Right atrium auricular region (tissue), 2 donors: ENCODE measurements around the gene PLCH2. TPM values are rescaled to one million over a fixed set of nuclear protein-coding genes. Genes with fewer than 3 reads are reported as not detected.
"Not testable (repeated sequence)": the region's sequence is repeated elsewhere in the genome, so short reads cannot be mapped to it uniquely, and the experiment has no call there.

Source experiments
- DNase-seq: peaks from one replicate; pipeline ENCODE4 v3.0.0-alpha.2; 2019; ENCODE audit warnings: low spot score
- H3K27ac ChIP-seq, 2 donors: fragments of 200-600 bp; sonication (generic); 1 replicate in 1 of 2; 2 replicates in 1 of 2; pipeline ENCODE4 v1.5.1; 2016 to 2019
- H3K27me3 ChIP-seq, 2 donors: fragments of 200-600 bp; sonication (generic); one replicate each; pipeline versions ENCODE4 v1.5.1 to v1.6.0; 2017 to 2019
- H3K36me3 ChIP-seq: fragments of 200-600 bp; sonication (generic); one replicate; pipeline ENCODE4 v1.5.1; 2016
- H3K4me1 ChIP-seq, 2 donors: fragments of 200-600 bp; sonication (generic); one replicate each; pipeline versions ENCODE4 v1.5.1 to v1.6.0; 2017 to 2019
- H3K4me3 ChIP-seq, 2 donors: fragments of 200-600 bp; sonication (generic); 1 replicate in 1 of 2; 2 replicates in 1 of 2; pipeline ENCODE4 v1.5.1; 2017 to 2019; ENCODE audit warnings: mild to moderate bottlenecking in 1 of 2, moderate library complexity in 1 of 2
- H3K9me3 ChIP-seq, 2 donors: fragments of 200-600 bp; sonication (generic); one replicate each; pipeline ENCODE4 v1.5.1; 2019
- CTCF ChIP-seq, 2 donors: fragments of 200-600 bp; sonication (generic); IDR thresholded peaks; one replicate each; pipeline ENCODE4 v1.5.1; 2019; ENCODE audit warnings: antibody characterized with exemption in 2 of 2
- total RNA-seq, 2 donors: library from RNA; depleted of rRNA; stranded (reverse); fragments of >200 nt; gene quantifications; one replicate each; pipeline ENCODE4 v1.1.0, GENCODE V29; 2016

The PLCH2 gene
- total RNA-seq, 2 donors from 2014 or later, result 0.12 TPM; not detected in 1

- H3K27me3 ChIP-seq, result peaks cover 0 to under 1% of the 10 kb centered on the region in 2 donors
These were observed 17.4 kb upstream of the PLCH2 start for GRCh38 chr1:2458687-2459086.

GRCh38 chr1:2459102-2459753, 16.9 kb upstream of the PLCH2 start:
- not testable (repeated sequence) for H3K4me1 ChIP-seq, DNase-seq, H3K27ac ChIP-seq, H3K36me3 ChIP-seq, H3K27me3 ChIP-seq, H3K4me3 ChIP-seq, H3K9me3 ChIP-seq

More at GRCh38 chr1:2458687-2459086, 17.4 kb upstream of the PLCH2 start:
- Histone ChIP-seq H3K9me3 (no peaks in the 10 kb centered on the region), H3K4me1 (peaks cover 0 to 10% of the 10 kb centered on the region in 2 donors), H3K36me3 (no peaks in the 10 kb centered on the region), H3K27ac (no peak overlapping the region), H3K4me3 (no peak overlapping the region)
- TF ChIP-seq CTCF (IDR thresholded peaks at IDR 0.05), result no peak
- DNase-seq, result no peak

GRCh38 chr1:2459757-2460156, 16.3 kb upstream of the PLCH2 start:
- peaks cover 0 to 4% of the 10 kb centered on the region in 2 donors for H3K27me3 ChIP-seq
- H3K27ac ChIP-seq, result no peak overlapping the region
- no peak for DNase-seq
- H3K36me3 ChIP-seq, result no peaks in the 10 kb centered on the region
- H3K9me3 ChIP-seq, result no peaks in the 10 kb centered on the region
- peak in 1 of 2 donors; percentile 44 for TF ChIP-seq CTCF (IDR thresholded peaks at IDR 0.05)
- no peak overlapping the region for H3K4me3 ChIP-seq
- H3K4me1 ChIP-seq, result peaks cover 0 to 10% of the 10 kb centered on the region in 2 donors

- Histone ChIP-seq H3K27ac (no peak overlapping the region), H3K9me3 (no peaks in the 10 kb centered on the region), H3K36me3 (no peaks in the 10 kb centered on the region), H3K4me3 (no peak overlapping the region), H3K4me1 (peaks cover 0 to 10% of the 10 kb centered on the region in 2 donors), H3K27me3 (peaks cover 0 to 9% of the 10 kb centered on the region in 2 donors)
- DNase-seq, result no peak
- no peak for TF ChIP-seq CTCF (IDR thresholded peaks at IDR 0.05)
These were observed 15.9 kb upstream of the PLCH2 start for GRCh38 chr1:2460203-2460602.

- TF ChIP-seq CTCF (IDR thresholded peaks at IDR 0.05), result no peak
- Histone ChIP-seq H3K4me3 (no peak overlapping the region), H3K4me1 (peaks cover 0 to 10% of the 10 kb centered on the region in 2 donors), H3K9me3 (no peaks in the 10 kb centered on the region), H3K27me3 (peaks cover 0 to 10% of the 10 kb centered on the region in 2 donors), H3K27ac (no peak overlapping the region), H3K36me3 (no peaks in the 10 kb centered on the region)
- DNase-seq, result no peak
These were observed 14.9 kb upstream of the PLCH2 start for GRCh38 chr1:2460996-2461751.

- no peak overlapping the region for H3K27ac ChIP-seq
- peaks cover 0 to 10% of the 10 kb centered on the region in 2 donors for H3K4me1 ChIP-seq
- no peak for DNase-seq
- no peaks in the 10 kb centered on the region for H3K36me3 ChIP-seq
- no peaks in the 10 kb centered on the region for H3K9me3 ChIP-seq
- TF ChIP-seq CTCF (IDR thresholded peaks at IDR 0.05), result no peak
- H3K4me3 ChIP-seq, result no peak overlapping the region
- H3K27me3 ChIP-seq, result peaks cover 0 to 17% of the 10 kb centered on the region in 2 donors
These were observed 13.3 kb upstream of the PLCH2 start for GRCh38 chr1:2462819-2463218.
